ENCODE results near the gene DLGAP1.
A peak's percentile ranks its signal among the peaks of the same experiment; 100 is the strongest.
"Not testable (repeated sequence)": the region's sequence is repeated elsewhere in the genome, so short reads cannot be mapped to it uniquely, and the experiment has no call there.

DLGAP1 gene

GRCh38 chr18:3603421-3604234, 851.5 kb downstream of the DLGAP1 start:
- no peak for DNase-seq (ENCODE audit: low spot score)

GRCh38 chr18:3601106-3601755, 853.9 kb downstream of the DLGAP1 start:
- not testable (repeated sequence) for DNase-seq (ENCODE audit: low spot score)

GRCh38 chr18:3599861-3600260, 855.2 kb downstream of the DLGAP1 start:
- DNase-seq (ENCODE audit: low spot score): no peak

DNA sequence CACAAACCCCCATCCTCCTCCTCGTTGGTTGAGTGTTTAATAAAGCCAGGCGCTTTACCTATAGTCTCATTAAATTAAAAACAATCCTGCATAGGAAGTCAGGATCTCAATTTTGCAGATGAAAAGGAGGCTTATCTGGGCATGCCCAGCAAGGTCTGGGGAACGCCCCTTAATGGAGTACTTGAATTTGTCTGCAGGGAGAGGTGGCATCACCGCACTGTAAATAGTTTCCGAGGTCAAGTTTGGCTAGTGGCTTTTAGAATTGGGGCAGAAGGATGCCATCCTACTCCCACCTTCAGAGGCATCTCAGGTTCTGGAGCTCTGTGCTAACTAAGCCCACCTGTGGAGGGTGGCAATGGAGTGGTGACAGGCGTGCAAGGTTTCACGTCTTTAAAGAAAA, 855.9 kb downstream of the DLGAP1 start:
- no peak for DNase-seq (ENCODE audit: low spot score)

- DNase-seq (ENCODE audit: low spot score): no peak
These were observed 856.5 kb downstream of the DLGAP1 start for GRCh38 chr18:3598581-3598980.

DNA sequence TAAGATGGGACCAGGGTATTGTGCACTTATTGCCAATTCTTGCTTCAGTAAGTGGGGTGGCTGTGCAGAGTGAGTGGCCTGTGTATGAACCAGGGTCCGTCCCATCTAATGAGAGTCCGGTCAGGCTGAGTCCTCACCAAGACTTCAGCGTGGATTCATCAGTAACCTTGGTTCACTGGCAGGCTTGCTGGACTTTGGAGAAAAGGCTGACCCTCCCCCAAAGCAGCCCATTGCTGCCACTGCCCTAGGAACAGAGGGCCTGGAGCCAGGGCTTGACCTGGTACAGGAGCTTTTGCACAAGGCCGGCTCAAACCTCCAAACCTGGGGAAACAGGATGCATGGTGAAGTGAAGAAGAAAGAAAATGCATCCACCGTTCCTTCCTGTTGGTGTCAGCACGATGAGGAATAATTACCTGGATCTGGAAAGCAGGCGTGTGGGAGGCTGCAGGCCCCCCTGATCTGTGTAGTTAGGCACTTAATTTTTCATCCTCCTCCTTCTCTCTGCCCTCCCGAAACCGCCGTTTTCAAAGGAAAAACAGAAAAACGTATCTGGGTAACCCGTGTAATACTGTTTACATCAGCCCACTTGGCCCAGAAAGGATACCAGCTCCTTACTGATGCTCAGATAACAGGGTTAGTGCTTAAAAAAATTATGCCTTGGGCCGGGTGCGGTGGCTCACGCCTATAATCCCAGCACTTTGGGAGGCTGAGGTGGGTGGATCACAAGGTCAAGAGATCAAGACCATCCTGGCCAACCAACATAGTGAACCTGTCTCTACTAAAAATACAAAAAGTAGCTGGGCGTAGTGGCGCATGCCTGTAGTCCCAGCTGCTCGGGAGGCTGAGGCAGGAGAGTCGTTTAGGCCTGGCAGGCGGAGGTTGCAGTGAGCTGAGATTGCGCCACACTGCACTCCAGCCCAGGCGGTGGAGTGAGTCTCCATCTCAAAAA, 857.4 kb downstream of the DLGAP1 start:
- DNase-seq (ENCODE audit: low spot score): no peak

DNA sequence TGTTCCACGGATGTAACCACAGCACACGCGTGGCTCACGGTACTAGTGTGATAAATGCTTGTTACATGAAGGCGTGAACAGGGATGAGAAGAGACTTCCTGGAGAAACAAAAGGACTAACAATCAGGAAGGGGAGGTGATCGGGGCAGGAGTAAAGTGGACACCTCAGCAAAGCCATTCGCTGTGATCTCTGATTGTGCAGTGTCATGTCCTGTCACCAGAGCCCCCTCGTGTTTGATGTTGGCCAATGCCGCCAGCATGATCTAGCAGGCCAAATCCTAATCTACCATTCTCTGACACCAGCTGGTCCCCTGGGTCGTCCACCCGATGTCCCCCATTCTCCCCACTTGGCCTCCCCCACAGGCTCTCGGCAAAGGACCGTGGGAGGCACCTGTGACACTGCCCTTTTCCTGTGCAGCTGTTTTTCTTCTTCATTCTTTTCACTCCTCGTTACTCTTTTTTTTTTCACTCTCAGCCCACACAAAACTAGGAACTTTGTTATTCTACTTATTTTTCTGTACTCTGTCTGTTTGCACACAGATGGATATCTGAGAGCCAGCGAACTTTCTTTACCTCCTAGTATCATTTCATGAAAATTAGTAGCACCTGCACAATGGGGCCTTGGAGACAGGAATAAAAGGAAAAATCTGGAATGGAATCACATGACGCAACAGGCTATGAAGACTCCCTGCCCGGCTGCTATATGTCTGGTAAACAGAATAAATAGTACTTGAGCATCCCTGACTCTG, 858.3 kb downstream of the DLGAP1 start:
- peak; percentile 59 for DNase-seq (ENCODE audit: low spot score)

GRCh38 chr18:3596324-3596636, 858.8 kb downstream of the DLGAP1 start:
- DNase-seq (ENCODE audit: low spot score): no peak

- DNase-seq (ENCODE audit: low spot score): no peak
These were observed 859.5 kb downstream of the DLGAP1 start for GRCh38 chr18:3595369-3596273.

DNA sequence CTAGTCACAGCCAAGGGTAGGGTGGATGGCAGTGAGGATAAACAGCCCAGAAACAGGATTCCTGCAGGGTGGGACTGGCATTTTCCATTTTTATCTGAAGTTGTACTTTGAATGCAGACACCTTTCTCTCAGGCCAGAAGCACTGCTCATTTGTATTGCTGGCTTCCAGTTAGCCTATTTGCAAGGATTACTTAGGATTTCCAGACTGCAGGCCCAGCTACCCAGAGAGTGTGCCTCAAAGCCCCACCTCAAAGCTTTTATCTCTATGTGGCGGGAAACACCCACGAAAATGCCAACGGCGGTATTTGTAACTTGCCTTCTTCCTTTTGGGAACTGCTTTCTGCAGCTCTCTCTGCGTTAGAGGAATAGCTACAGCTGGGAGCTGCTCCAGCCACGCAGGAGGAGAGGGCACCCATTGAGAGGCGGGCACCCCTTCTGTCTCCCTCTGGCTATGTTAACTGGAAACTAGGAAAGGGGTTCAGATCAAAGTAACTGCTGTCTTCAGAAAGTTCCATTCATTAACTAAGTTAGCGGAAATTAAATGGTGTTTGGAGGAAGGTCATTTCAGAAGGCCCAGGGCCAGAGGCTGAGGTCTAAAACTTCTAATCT, 860.2 kb downstream of the DLGAP1 start:
- no peak for DNase-seq (ENCODE audit: low spot score)

GRCh38 chr18:3593904-3594759, 861.0 kb downstream of the DLGAP1 start:
- peak; percentile 66 for DNase-seq (ENCODE audit: low spot score)

GRCh38 chr18:3593381-3593903, 861.7 kb downstream of the DLGAP1 start:
- no peak for DNase-seq (ENCODE audit: low spot score)

DNA sequence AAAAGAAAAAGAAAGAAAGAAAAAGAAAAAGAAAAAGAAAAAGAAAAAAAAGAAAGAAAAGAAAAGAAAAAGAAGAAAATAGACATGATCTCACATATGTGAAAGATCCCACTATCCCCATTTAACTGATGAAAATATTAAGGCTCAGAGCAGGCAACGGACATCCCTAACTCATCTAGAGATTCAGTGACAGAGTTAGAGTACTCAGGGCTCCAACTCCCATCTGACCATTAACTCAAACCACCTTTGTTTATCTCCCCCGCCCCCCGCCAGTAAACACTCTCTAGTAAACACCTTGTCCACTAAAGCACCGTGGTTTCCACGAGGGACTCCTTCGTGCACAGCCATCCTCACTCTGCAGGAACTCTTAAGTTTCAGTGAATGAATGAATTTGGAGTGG, 862.2 kb downstream of the DLGAP1 start:
- no peak for DNase-seq (ENCODE audit: low spot score)

DNA sequence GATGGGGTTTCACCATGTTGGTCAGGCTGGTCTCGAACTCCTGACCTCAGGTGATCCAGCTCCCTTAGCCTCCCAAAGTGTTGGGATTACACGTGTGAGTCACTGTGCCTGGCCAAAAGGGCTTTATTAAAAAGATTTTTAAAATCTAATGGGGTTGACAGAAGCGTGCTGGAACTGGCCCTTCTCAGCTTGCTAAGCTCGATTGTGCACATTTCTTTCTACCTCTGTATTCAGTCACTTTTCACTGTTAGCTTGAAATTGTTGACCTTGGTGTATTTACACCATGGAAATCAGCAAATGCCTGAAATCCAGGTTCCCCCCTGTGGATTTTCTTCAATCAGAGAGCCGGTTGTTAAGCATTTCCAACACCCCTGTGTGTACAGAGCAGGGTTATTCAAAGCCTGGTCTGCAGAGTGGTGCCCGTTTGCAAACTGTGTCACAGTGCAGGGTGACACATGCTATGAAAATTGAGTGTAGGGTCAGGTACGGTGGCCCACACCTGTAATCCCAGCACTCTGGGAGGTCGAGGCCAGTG, 864.9 kb downstream of the DLGAP1 start:
- no peak for DNase-seq (ENCODE audit: low spot score)

DNA sequence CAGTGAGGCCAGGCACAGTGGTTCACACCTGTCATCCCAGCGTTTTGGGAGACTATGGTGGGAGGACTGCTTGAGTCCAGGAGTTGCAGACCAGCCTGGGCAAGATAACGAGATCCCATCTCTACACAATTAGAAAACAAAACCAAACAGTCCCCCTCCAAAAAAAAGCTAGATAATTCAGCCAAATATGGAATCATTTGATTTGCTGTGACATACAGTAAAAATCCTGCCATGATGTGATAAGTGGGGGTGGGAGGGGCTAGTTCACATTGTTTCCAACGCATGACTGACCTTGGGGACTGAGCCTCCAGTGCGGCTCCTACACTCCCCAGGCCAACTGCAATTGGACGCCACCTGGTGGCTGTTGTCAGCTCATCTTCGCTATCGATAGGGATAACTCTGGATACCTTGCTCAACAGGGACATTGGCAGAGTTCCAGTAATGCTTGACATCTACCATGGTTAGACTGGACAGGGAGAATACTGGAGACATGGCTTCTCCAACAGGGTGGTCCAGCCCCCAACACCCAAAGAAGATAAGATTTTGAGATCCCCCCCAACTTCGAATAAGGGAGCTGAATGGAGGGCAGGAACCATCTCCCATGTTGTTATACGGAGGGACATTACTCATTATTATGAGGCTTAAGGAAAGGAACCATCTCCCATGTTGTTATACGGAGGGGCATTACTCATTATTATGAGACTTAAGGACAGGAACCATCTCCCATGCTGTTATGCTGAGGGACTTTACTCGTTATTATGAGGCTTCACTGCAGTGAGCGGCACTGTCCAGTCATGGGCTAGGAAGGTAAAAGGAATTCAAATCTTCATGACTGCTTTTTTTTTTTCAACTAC, 869.2 kb downstream of the DLGAP1 start:
- peak; percentile 82 for DNase-seq (ENCODE audit: low spot score)

DNA sequence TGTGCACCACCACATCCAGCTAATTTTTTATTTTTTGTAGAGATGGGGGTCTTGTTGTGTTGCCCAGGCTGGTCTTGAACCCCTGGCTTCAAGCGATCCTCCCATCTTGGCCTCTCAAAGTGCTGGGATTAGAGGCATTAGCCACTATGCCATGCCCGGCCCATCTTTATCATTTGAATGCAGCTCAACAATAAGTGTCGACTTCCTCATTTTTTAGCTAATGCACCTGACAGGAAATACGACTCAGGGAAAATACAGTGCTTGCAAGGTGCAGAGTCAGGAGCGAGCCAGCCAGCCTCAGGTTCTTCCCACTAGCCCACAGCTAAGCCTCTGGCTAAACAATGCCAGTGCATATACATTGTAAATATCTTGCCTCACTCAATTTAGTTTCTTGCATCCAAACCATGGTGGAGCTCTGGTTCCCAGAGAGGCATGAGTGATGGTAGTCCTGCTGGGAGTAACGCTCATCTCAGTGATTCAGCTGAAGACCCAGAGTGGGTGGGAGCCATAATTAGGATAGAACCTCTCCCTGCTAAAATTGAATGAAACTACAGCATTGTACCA, 870.1 kb downstream of the DLGAP1 start:
- no peak for DNase-seq (ENCODE audit: low spot score)

GRCh38 chr18:3584266-3584861, 870.7 kb downstream of the DLGAP1 start:
- DNase-seq (ENCODE audit: low spot score): no peak

Data from HuH-7 (cell line).